ENCODE data around the gene SLC2A11.
A peak's percentile ranks its signal among the peaks of the same experiment; 100 is the strongest.
"Not testable (repeated sequence)": the region's sequence is repeated elsewhere in the genome, so short reads cannot be mapped to it uniquely, and the experiment has no call there.

The SLC2A11 gene

GRCh38 chr22:23912293-23912903 lies 54.7 kb downstream of the SLC2A11 start:
- no peak overlapping the region for H3K4me3 ChIP-seq (ENCODE audit: low read length)
- TF ChIP-seq CTCF (conservative IDR thresholded peaks at IDR 0.05; ENCODE audit: low read length), result no peak
- DNase-seq (ENCODE audit: low read depth), result no peak

GRCh38 chr22:23913306-23913660 lies 55.6 kb downstream of the SLC2A11 start:
- peak overlapping the region; percentile 68 for H3K4me3 ChIP-seq (ENCODE audit: low read length)
- DNase-seq (ENCODE audit: low read depth), result no peak
- no peak for TF ChIP-seq CTCF (conservative IDR thresholded peaks at IDR 0.05; ENCODE audit: low read length)

- DNase-seq (ENCODE audit: low read depth), result peak; percentile 98
- H3K4me3 ChIP-seq (ENCODE audit: low read length), result peak overlapping the region; percentile 68
- no peak for TF ChIP-seq CTCF (conservative IDR thresholded peaks at IDR 0.05; ENCODE audit: low read length)
Measured at GRCh38 chr22:23913661-23914353, 56.1 kb downstream of the SLC2A11 start.

- no peak for TF ChIP-seq CTCF (conservative IDR thresholded peaks at IDR 0.05; ENCODE audit: low read length)
- DNase-seq (ENCODE audit: low read depth), result no peak
- no peak overlapping the region for H3K4me3 ChIP-seq (ENCODE audit: low read length)
Measured at GRCh38 chr22:23915290-23915689, 57.6 kb downstream of the SLC2A11 start.

GRCh38 chr22:23920267-23920611 lies 62.6 kb downstream of the SLC2A11 start:
- DNase-seq (ENCODE audit: low read depth); H3K4me3 ChIP-seq (ENCODE audit: low read length): not testable (repeated sequence)

- H3K4me3 ChIP-seq (ENCODE audit: low read length), result not testable (repeated sequence)
- DNase-seq (ENCODE audit: low read depth), result peak; percentile 23
Measured at GRCh38 chr22:23921586-23922201, 64.0 kb downstream of the SLC2A11 start.

GRCh38 chr22:23922921-23923320 lies 65.2 kb downstream of the SLC2A11 start:
- no peak for DNase-seq (ENCODE audit: low read depth)
- H3K4me3 ChIP-seq (ENCODE audit: low read length), result no peak overlapping the region
- TF ChIP-seq CTCF (conservative IDR thresholded peaks at IDR 0.05; ENCODE audit: low read length), result no peak

- no peak for DNase-seq (ENCODE audit: low read depth)
- H3K4me3 ChIP-seq (ENCODE audit: low read length), result no peak overlapping the region
- no peak for TF ChIP-seq CTCF (conservative IDR thresholded peaks at IDR 0.05; ENCODE audit: low read length)
Measured at GRCh38 chr22:23925020-23925606, 67.4 kb downstream of the SLC2A11 start.

Data from AG10803 (cell line).